GM12875 (cell line): ENCODE data around the gene LMNTD2.
A peak's percentile ranks its signal among the peaks of the same experiment; 100 is the strongest.

ENCODE experiments used
- H3K4me3 ChIP-seq: one replicate; pipeline ENCODE4 v1.5.1; 2011; ENCODE audit warnings: low read depth, low read length, control low read depth
- CTCF ChIP-seq: IDR thresholded peaks from 2 replicates; pipeline ENCODE4 v1.5.1; 2011; ENCODE audit warnings: low read depth, mild to moderate bottlenecking, control low read depth, inconsistent platforms, low read length, moderate library complexity, borderline replicate concordance; ENCODE audit not compliant: insufficient read depth

LMNTD2 gene

GRCh38 chr11:554428-555226, 5.9 kb downstream of the LMNTD2 start:
- peak; percentile 78 for TF ChIP-seq CTCF
- H3K4me3 ChIP-seq = no peak overlapping the region

GRCh38 chr11:553988-554340, 6.6 kb downstream of the LMNTD2 start:
- TF ChIP-seq CTCF = no peak
- no peak overlapping the region for H3K4me3 ChIP-seq

- no peak overlapping the region for H3K4me3 ChIP-seq
- TF ChIP-seq CTCF = no peak
Measured at GRCh38 chr11:553083-553987, 7.2 kb downstream of the LMNTD2 start.

GRCh38 chr11:551596-551995, 8.9 kb downstream of the LMNTD2 start:
- no peak for TF ChIP-seq CTCF
- H3K4me3 ChIP-seq = no peak overlapping the region

GRCh38 chr11:551131-551530, 9.4 kb downstream of the LMNTD2 start:
- no peak overlapping the region for H3K4me3 ChIP-seq
- TF ChIP-seq CTCF = no peak

- no peak overlapping the region for H3K4me3 ChIP-seq
- no peak for TF ChIP-seq CTCF
Measured at GRCh38 chr11:550746-551085, 9.8 kb downstream of the LMNTD2 start.

GRCh38 chr11:550021-550745, 10.4 kb downstream of the LMNTD2 start:
- no peak overlapping the region for H3K4me3 ChIP-seq
- TF ChIP-seq CTCF = no peak
